Cardiac muscle cell (in vitro differentiated cells and primary cell): ENCODE data around the gene EHMT1. TPM values are rescaled to one million over a fixed set of nuclear protein-coding genes. Genes with fewer than 3 reads are reported as not detected.

Source experiments
- DNase-seq, 2 donors: peaks; one replicate each; pipeline versions ENCODE4 v3.0.0 to v3.0.0-alpha.2; 2010 to 2017; ENCODE audit warnings: low read depth in 1 of 2, low spot score in 1 of 2
- H3K27ac ChIP-seq: fragments of 200-600 bp; sonication (generic); 2 replicates; pipeline ENCODE4 v1.5.1; 2016
- H3K27me3 ChIP-seq: fragments of 200-600 bp; sonication (generic); 2 replicates; pipeline ENCODE4 v1.6.0; 2016; ENCODE audit warnings: control low read depth
- H3K36me3 ChIP-seq: fragments of 200-600 bp; sonication (generic); 2 replicates; pipeline ENCODE4 v1.5.1; 2016; ENCODE audit warnings: control low read depth
- H3K4me1 ChIP-seq: fragments of 200-600 bp; sonication (generic); 2 replicates; pipeline ENCODE4 v1.8.1; 2017; ENCODE audit warnings: low read depth, mild to moderate bottlenecking, mixed run types
- H3K4me3 ChIP-seq: fragments of 200-600 bp; sonication (generic); 2 replicates; pipeline ENCODE4 v1.5.1; 2016; ENCODE audit warnings: mild to moderate bottlenecking
- H3K9me3 ChIP-seq: fragments of 200-600 bp; sonication (generic); 2 replicates; pipeline ENCODE4 v1.5.1; 2017; ENCODE audit warnings: low read depth, mild to moderate bottlenecking, control low read depth
- CTCF ChIP-seq: IDR thresholded peaks from 2 replicates; pipeline ENCODE4 v1.5.1; 2012; ENCODE audit warnings: low read depth, mild to moderate bottlenecking, low read length
- polyA plus RNA-seq: library from polyadenylated mRNA; unstranded; fragments of >200 nt; fragmentation: Nextera tagmentation; extraction: Ambion mirVana; gene quantifications from 2 replicates; pipeline ENCODE4 v1.2.1, GENCODE V29; 2016
- total RNA-seq: library from RNA; depleted of rRNA; stranded (reverse); fragments of >200 nt; gene quantifications from 2 replicates; pipeline ENCODE4 v1.2.3, GENCODE V29; 2016

The EHMT1 gene
- total and polyA plus RNA-seq, 2 experiments from 2014 or later: 55.5 to 93.8 TPM

GRCh38 chr9:137647096-137647714 is 28.4 kb downstream of the EHMT1 start:
- H3K27me3 ChIP-seq: no peaks in the 10 kb centered on the region
- no peaks in the 10 kb centered on the region for H3K9me3 ChIP-seq
- DNase-seq: no peak
- H3K36me3 ChIP-seq: no peaks in the 10 kb centered on the region
- no peaks in the 10 kb centered on the region for H3K4me1 ChIP-seq
- H3K27ac ChIP-seq: no peak overlapping the region
- no peak for TF ChIP-seq CTCF
- no peak overlapping the region for H3K4me3 ChIP-seq

GRCh38 chr9:137648396-137648795 is 29.6 kb downstream of the EHMT1 start:
- no peak overlapping the region for H3K4me3 ChIP-seq
- H3K9me3 ChIP-seq: no peaks in the 10 kb centered on the region
- TF ChIP-seq CTCF: no peak
- H3K4me1 ChIP-seq: no peaks in the 10 kb centered on the region
- no peaks in the 10 kb centered on the region for H3K27me3 ChIP-seq
- DNase-seq: peak in 1 of 2 donors; percentile 50
- no peak overlapping the region for H3K27ac ChIP-seq
- H3K36me3 ChIP-seq: no peaks in the 10 kb centered on the region

- H3K36me3 ChIP-seq: no peaks in the 10 kb centered on the region
- H3K4me1 ChIP-seq: no peaks in the 10 kb centered on the region
- no peaks in the 10 kb centered on the region for H3K9me3 ChIP-seq
- no peak overlapping the region for H3K4me3 ChIP-seq
- H3K27me3 ChIP-seq: no peaks in the 10 kb centered on the region
- no peak for TF ChIP-seq CTCF
- H3K27ac ChIP-seq: no peak overlapping the region
- DNase-seq: no peak
Measured at GRCh38 chr9:137649553-137649952, 30.7 kb downstream of the EHMT1 start.

- no peaks in the 10 kb centered on the region for H3K36me3 ChIP-seq
- no peaks in the 10 kb centered on the region for H3K4me1 ChIP-seq
- DNase-seq: no peak
- no peaks in the 10 kb centered on the region for H3K27me3 ChIP-seq
- no peaks in the 10 kb centered on the region for H3K9me3 ChIP-seq
- TF ChIP-seq CTCF: no peak
- H3K27ac ChIP-seq: no peak overlapping the region
- H3K4me3 ChIP-seq: no peak overlapping the region
Measured at GRCh38 chr9:137650259-137650658, 31.5 kb downstream of the EHMT1 start.

GRCh38 chr9:137650779-137651178 is 32.0 kb downstream of the EHMT1 start:
- Histone ChIP-seq H3K27ac (no peak overlapping the region), H3K36me3 (no peaks in the 10 kb centered on the region), H3K27me3 (no peaks in the 10 kb centered on the region), H3K4me1 (no peaks in the 10 kb centered on the region), H3K4me3 (no peak overlapping the region), H3K9me3 (no peaks in the 10 kb centered on the region)
- no peak for DNase-seq
- TF ChIP-seq CTCF: no peak
